ENCODE data around the gene CDK17. TPM values are rescaled to one million over a fixed set of nuclear protein-coding genes. Genes with fewer than 3 reads are reported as not detected.
A peak's percentile ranks its signal among the peaks of the same experiment; 100 is the strongest.

CDK17 gene
- total RNA-seq (10 to 100 TPM; 41.5 to 69.7 TPM), polyA plus RNA-seq (10 to 100 TPM in 1 of 2 donors, 1 to 10 TPM in 1; 5.3 to 13.9 TPM)
- long read RNA-seq, donor 1, full-length matches to known transcripts, result 4 of 34 reads
- long read RNA-seq, donor 1, partial matches to known transcripts, result 13 of 34 reads
- long read RNA-seq, donor 1, other reads (novel, unspliced or antisense), result 17 of 34 reads
- long read RNA-seq, donor 2, full-length matches to known transcripts, result 21 of 43 reads
- long read RNA-seq, donor 2, partial matches to known transcripts, result 1 of 43 reads
- long read RNA-seq, donor 2, other reads (novel, unspliced or antisense), result 21 of 43 reads

- H3K27ac ChIP-seq (ENCODE audit: low read depth in 1 of 2, low read length in 2 of 2), result peak within 1 kb of the TSS; percentile 88 to 98
- H3K27me3 ChIP-seq (ENCODE audit: control insufficient read depth in 1 of 2, insufficient read depth in 2 of 2, low read length in 1 of 2), result no peaks in the 10 kb centered on the region
- H3K4me1 ChIP-seq (ENCODE audit: control insufficient read depth in 1 of 2, insufficient read depth in 2 of 2, low read length in 2 of 2), result no peaks in the 10 kb centered on the region
- ATAC-seq (ENCODE audit: low FRiP score) (peak; percentile 94), DNase-seq (peak; percentile 89 to 94)
- no peaks in the 10 kb centered on the region for H3K36me3 ChIP-seq (ENCODE audit: control insufficient read depth in 1 of 2, insufficient read depth in 2 of 2, low read length in 1 of 2)
- H3K9me3 ChIP-seq (ENCODE audit: control insufficient read depth, low read length), result no peaks in the 10 kb centered on the region
- intact Hi-C loops (cut with DNase I), result loop anchor here (2.0 to 10.0 kb wide), 7 partner anchors 105 to 335 kb away; no protein-coding TSS in a partner anchor
- 0% methylated on average over 71 to 112 of the region's 112 CpGs for WGBS, 2 donors
- peak within 1 kb of the TSS; percentile 86 to 95 for H3K4me3 ChIP-seq (ENCODE audit: low read length in 2 of 2)
These were observed at the start of gene CDK17 for GRCh38 chr12:96399919-96400630. CDK17 (minus strand) TSS chr12:96400439; CDS start chr12:96334836, 65,603 bp downstream.

- no peaks in the 10 kb centered on the region for H3K9me3 ChIP-seq (ENCODE audit: control insufficient read depth, low read length)
- H3K4me1 ChIP-seq (ENCODE audit: control insufficient read depth in 1 of 2, insufficient read depth in 2 of 2, low read length in 2 of 2), result no peaks in the 10 kb centered on the region
- H3K4me3 ChIP-seq (ENCODE audit: low read length in 2 of 2), result no peak overlapping the region
- no peaks in the 10 kb centered on the region for H3K36me3 ChIP-seq (ENCODE audit: control insufficient read depth in 1 of 2, insufficient read depth in 2 of 2, low read length in 1 of 2)
- intact Hi-C loops (cut with DNase I), result no loop called here
- no peak overlapping the region for H3K27ac ChIP-seq (ENCODE audit: low read depth in 1 of 2, low read length in 2 of 2)
- ATAC-seq (ENCODE audit: low FRiP score) (no peak), DNase-seq (no peak)
- H3K27me3 ChIP-seq (ENCODE audit: control insufficient read depth in 1 of 2, insufficient read depth in 2 of 2, low read length in 1 of 2), result no peaks in the 10 kb centered on the region
- 91 to 92% methylated on average over 3 of the region's 3 CpGs for WGBS, 2 donors
These were observed 48.1 kb upstream of the CDK17 start for GRCh38 chr12:96448300-96448699.

- Histone ChIP-seq H3K36me3 (ENCODE audit: control insufficient read depth in 1 of 2, insufficient read depth in 2 of 2, low read length in 1 of 2) (no peaks in the 10 kb centered on the region), H3K9me3 (ENCODE audit: control insufficient read depth, low read length) (no peaks in the 10 kb centered on the region), H3K27ac (ENCODE audit: low read depth in 1 of 2, low read length in 2 of 2) (no peak overlapping the region), H3K4me3 (ENCODE audit: low read length in 2 of 2) (no peak overlapping the region), H3K27me3 (ENCODE audit: control insufficient read depth in 1 of 2, insufficient read depth in 2 of 2, low read length in 1 of 2) (no peaks in the 10 kb centered on the region), H3K4me1 (ENCODE audit: control insufficient read depth in 1 of 2, insufficient read depth in 2 of 2, low read length in 2 of 2) (no peaks in the 10 kb centered on the region)
- DNase-seq, result no peak
- intact Hi-C loops (cut with DNase I), result no loop called here
- ATAC-seq (ENCODE audit: low FRiP score), result no peak
- WGBS, 2 donors, result 92 to 99% methylated on average over 3 of the region's 3 CpGs
These were observed 47.0 kb upstream of the CDK17 start for GRCh38 chr12:96447256-96447655.

DNA sequence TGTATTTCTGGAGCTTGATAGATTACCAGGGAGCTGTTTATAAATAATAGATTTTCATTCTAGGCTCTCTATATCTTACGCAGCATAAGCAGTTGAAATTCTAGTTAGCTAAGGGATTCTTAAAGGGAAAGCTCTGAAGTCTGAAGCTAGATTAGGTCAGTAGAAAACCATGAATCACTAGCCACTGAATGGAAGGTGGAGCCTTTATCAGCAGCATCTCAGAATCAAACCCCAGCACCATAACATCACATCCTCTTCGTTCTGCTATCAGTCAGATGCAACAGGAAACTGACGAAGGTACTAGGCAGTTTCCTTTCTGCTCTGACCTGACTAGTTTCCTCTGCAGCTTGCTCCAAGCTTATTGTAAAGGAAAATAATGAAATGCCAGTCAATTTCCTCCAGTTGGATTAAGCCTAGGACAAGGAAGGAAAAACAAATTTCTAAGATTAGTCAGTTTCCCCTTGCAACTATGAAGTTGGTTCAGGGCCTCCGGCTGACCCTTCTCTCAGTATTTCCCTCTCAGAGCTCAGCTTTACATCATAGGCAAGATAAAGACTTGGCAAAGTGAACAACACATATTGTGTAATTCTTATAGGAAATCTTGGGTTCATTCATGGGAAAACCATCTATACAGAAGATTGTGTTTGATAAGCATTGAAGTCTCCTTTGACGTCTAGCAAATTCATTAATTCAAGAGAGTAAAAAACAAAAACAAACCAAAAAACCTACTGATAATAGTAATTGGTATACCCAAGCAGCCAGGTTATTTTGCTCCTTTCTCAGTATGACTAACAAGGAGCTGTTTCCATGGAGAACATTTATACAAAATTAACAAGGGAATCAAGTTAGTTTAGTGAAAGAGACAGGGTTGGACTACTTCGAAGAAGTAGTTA, 45.7 kb upstream of the CDK17 start:
- Histone ChIP-seq H3K27me3 (ENCODE audit: control insufficient read depth in 1 of 2, insufficient read depth in 2 of 2, low read length in 1 of 2) (no peaks in the 10 kb centered on the region), H3K4me3 (ENCODE audit: low read length in 2 of 2) (no peak overlapping the region), H3K4me1 (ENCODE audit: control insufficient read depth in 1 of 2, insufficient read depth in 2 of 2, low read length in 2 of 2) (no peaks in the 10 kb centered on the region), H3K9me3 (ENCODE audit: control insufficient read depth, low read length) (no peaks in the 10 kb centered on the region), H3K27ac (ENCODE audit: low read depth in 1 of 2, low read length in 2 of 2) (no peak overlapping the region), H3K36me3 (ENCODE audit: control insufficient read depth in 1 of 2, insufficient read depth in 2 of 2, low read length in 1 of 2) (no peaks in the 10 kb centered on the region)
- 35 to 38% methylated on average over 6 of the region's 6 CpGs for WGBS, 2 donors
- DNase-seq (no peak), ATAC-seq (ENCODE audit: low FRiP score) (peak; percentile 89)
- intact Hi-C loops (cut with DNase I), result no loop called here

DNA sequence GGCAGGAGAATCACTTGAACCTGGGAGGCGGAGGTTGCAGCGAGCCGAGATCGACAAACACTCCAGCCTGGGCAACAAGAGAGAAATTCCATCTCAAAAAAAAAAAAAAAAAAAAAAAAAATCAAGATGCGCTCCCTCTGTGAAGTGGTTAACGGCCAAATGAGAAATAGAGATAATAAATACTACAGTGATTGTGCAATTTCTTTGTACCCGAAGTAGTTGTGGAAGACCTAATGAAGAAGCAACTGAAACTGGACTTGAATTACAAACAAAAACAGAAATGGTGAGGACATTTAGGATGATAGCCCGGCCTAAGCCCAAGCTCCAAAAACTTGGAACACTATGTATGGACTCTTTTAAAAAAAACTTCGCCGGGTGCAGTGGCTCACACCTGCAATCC, 44.2 kb upstream of the CDK17 start:
- no peaks in the 10 kb centered on the region for H3K27me3 ChIP-seq (ENCODE audit: control insufficient read depth in 1 of 2, insufficient read depth in 2 of 2, low read length in 1 of 2)
- WGBS, 2 donors, result 94 to 97% methylated on average over 10 of the region's 10 CpGs
- no peaks in the 10 kb centered on the region for H3K9me3 ChIP-seq (ENCODE audit: control insufficient read depth, low read length)
- H3K27ac ChIP-seq (ENCODE audit: low read depth in 1 of 2, low read length in 2 of 2), result no peak overlapping the region
- DNase-seq (no peak), ATAC-seq (ENCODE audit: low FRiP score) (no peak)
- H3K36me3 ChIP-seq (ENCODE audit: control insufficient read depth in 1 of 2, insufficient read depth in 2 of 2, low read length in 1 of 2), result no peaks in the 10 kb centered on the region
- H3K4me3 ChIP-seq (ENCODE audit: low read length in 2 of 2), result no peak overlapping the region
- no peaks in the 10 kb centered on the region for H3K4me1 ChIP-seq (ENCODE audit: control insufficient read depth in 1 of 2, insufficient read depth in 2 of 2, low read length in 2 of 2)
- intact Hi-C loops (cut with DNase I), result no loop called here

- Histone ChIP-seq H3K36me3 (ENCODE audit: control insufficient read depth in 1 of 2, insufficient read depth in 2 of 2, low read length in 1 of 2) (no peaks in the 10 kb centered on the region), H3K4me3 (ENCODE audit: low read length in 2 of 2) (no peak overlapping the region), H3K27me3 (ENCODE audit: control insufficient read depth in 1 of 2, insufficient read depth in 2 of 2, low read length in 1 of 2) (no peaks in the 10 kb centered on the region), H3K27ac (ENCODE audit: low read depth in 1 of 2, low read length in 2 of 2) (no peak overlapping the region), H3K4me1 (ENCODE audit: control insufficient read depth in 1 of 2, insufficient read depth in 2 of 2, low read length in 2 of 2) (no peaks in the 10 kb centered on the region), H3K9me3 (ENCODE audit: control insufficient read depth, low read length) (no peaks in the 10 kb centered on the region)
- ATAC-seq (ENCODE audit: low FRiP score) (no peak), DNase-seq (no peak)
- WGBS, 2 donors, result 88 to 91% methylated on average over 3 of the region's 3 CpGs
- intact Hi-C loops (cut with DNase I), result no loop called here
These were observed 42.7 kb upstream of the CDK17 start for GRCh38 chr12:96442906-96443305.

DNA sequence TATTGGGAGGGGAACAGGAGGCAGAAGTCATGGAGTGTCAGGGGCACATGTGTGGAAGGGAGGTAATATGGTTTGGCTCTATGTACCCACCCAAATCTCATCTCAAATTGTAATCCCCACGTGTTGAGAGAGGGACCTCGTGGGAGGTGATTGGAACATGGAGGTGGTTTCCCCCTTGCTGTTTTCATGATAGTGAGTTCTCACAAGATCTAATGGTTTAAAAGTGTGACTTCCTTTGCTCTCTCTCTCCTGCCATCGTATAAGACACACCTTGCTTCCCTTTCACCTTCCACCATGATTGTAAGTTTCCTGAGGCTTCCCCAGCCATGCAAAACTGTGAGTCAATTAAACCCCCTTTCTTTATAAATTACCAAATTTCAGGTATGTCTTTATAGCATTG, 41.6 kb upstream of the CDK17 start:
- no peak for ATAC-seq (ENCODE audit: low FRiP score)
- no peak for DNase-seq
- Histone ChIP-seq H3K4me3 (ENCODE audit: low read length in 2 of 2) (no peak overlapping the region), H3K4me1 (ENCODE audit: control insufficient read depth in 1 of 2, insufficient read depth in 2 of 2, low read length in 2 of 2) (no peaks in the 10 kb centered on the region), H3K27me3 (ENCODE audit: control insufficient read depth in 1 of 2, insufficient read depth in 2 of 2, low read length in 1 of 2) (no peaks in the 10 kb centered on the region), H3K27ac (ENCODE audit: low read depth in 1 of 2, low read length in 2 of 2) (no peak overlapping the region), H3K9me3 (ENCODE audit: control insufficient read depth, low read length) (no peaks in the 10 kb centered on the region), H3K36me3 (ENCODE audit: control insufficient read depth in 1 of 2, insufficient read depth in 2 of 2, low read length in 1 of 2) (no peaks in the 10 kb centered on the region)
- 69 to 71% methylated on average over 3 of the region's 3 CpGs for WGBS, 2 donors
- intact Hi-C loops (cut with DNase I), result no loop called here

GRCh38 chr12:96438330-96438729, 38.1 kb upstream of the CDK17 start:
- Histone ChIP-seq H3K27me3 (ENCODE audit: control insufficient read depth in 1 of 2, insufficient read depth in 2 of 2, low read length in 1 of 2) (no peaks in the 10 kb centered on the region), H3K36me3 (ENCODE audit: control insufficient read depth in 1 of 2, insufficient read depth in 2 of 2, low read length in 1 of 2) (no peaks in the 10 kb centered on the region), H3K4me1 (ENCODE audit: control insufficient read depth in 1 of 2, insufficient read depth in 2 of 2, low read length in 2 of 2) (no peaks in the 10 kb centered on the region), H3K9me3 (ENCODE audit: control insufficient read depth, low read length) (no peaks in the 10 kb centered on the region), H3K27ac (ENCODE audit: low read depth in 1 of 2, low read length in 2 of 2) (no peak overlapping the region), H3K4me3 (ENCODE audit: low read length in 2 of 2) (no peak overlapping the region)
- WGBS, 2 donors, result 69 to 81% methylated on average over 3 of the region's 3 CpGs
- no peak for DNase-seq
- ATAC-seq (ENCODE audit: low FRiP score), result no peak
- intact Hi-C loops (cut with DNase I), result no loop called here
